Endothelial cell (in vitro differentiated cells): ENCODE data around the gene TEKT2. TPM values are rescaled to one million over a fixed set of nuclear protein-coding genes. Genes with fewer than 3 reads are reported as not detected.

Source experiments
- DNase-seq: peaks from one replicate; pipeline ENCODE4 v3.0.0; 2021; ENCODE audit warnings: low spot score
- H3K27ac Mint-ChIP-seq: one replicate; pipeline ENCODE4 v1.8.0; 2021; ENCODE audit warnings: mixed read lengths, inconsistent platforms; ENCODE audit not compliant: unreplicated experiment
- H3K27me3 Mint-ChIP-seq: one replicate; pipeline ENCODE4 v1.8.0; 2021; ENCODE audit warnings: mild to moderate bottlenecking, moderate library complexity, mixed read lengths, inconsistent platforms; ENCODE audit not compliant: unreplicated experiment
- H3K36me3 Mint-ChIP-seq: one replicate; pipeline ENCODE4 v1.8.0; 2021; ENCODE audit warnings: mild to moderate bottlenecking, low read depth, mixed read lengths, inconsistent platforms; ENCODE audit not compliant: unreplicated experiment
- H3K4me1 Mint-ChIP-seq: one replicate; pipeline ENCODE4 v1.8.0; 2021; ENCODE audit warnings: mild to moderate bottlenecking, mixed read lengths, inconsistent platforms; ENCODE audit not compliant: unreplicated experiment
- H3K4me3 Mint-ChIP-seq: one replicate; pipeline ENCODE4 v1.8.0; 2021; ENCODE audit warnings: mild to moderate bottlenecking, mixed read lengths, inconsistent platforms; ENCODE audit not compliant: unreplicated experiment
- H3K9me3 Mint-ChIP-seq: one replicate; pipeline ENCODE4 v1.8.0; 2021; ENCODE audit warnings: mixed read lengths, inconsistent platforms; ENCODE audit not compliant: unreplicated experiment
- CTCF ChIP-seq: fragments of 200-600 bp; sonication (generic); IDR thresholded peaks from one replicate; pipeline ENCODE4 v1.5.0; 2021; ENCODE audit warnings: antibody characterized with exemption; ENCODE audit not compliant: unreplicated experiment
- total RNA-seq: library from RNA; stranded (reverse); fragmentation: NEBNext Ultra II Directional; extraction: Animal tissue kit (Norgen Biotek cat#: 25700); gene quantifications from one replicate; pipeline ENCODE4 v1.2.1, GENCODE V29; 2021; ENCODE audit not compliant: unreplicated experiment

TEKT2 gene
- total RNA-seq, 1 donor from 2014 or later = 0.80 TPM

GRCh38 chr1:36068866-36069265 is 15.0 kb upstream of the TEKT2 start:
- no peaks in the 10 kb centered on the region for H3K4me1 Mint-ChIP-seq
- no peaks in the 10 kb centered on the region for H3K9me3 Mint-ChIP-seq
- TF ChIP-seq CTCF = no peak
- no peak overlapping the region for H3K4me3 Mint-ChIP-seq
- H3K27me3 Mint-ChIP-seq = no peaks in the 10 kb centered on the region
- DNase-seq = no peak
- no peak overlapping the region for H3K27ac Mint-ChIP-seq
- H3K36me3 Mint-ChIP-seq = peaks cover 3% of the 10 kb centered on the region

- H3K27me3 Mint-ChIP-seq = no peaks in the 10 kb centered on the region
- no peaks in the 10 kb centered on the region for H3K9me3 Mint-ChIP-seq
- no peak for DNase-seq
- no peak overlapping the region for H3K4me3 Mint-ChIP-seq
- H3K4me1 Mint-ChIP-seq = no peaks in the 10 kb centered on the region
- TF ChIP-seq CTCF = no peak
- no peak overlapping the region for H3K27ac Mint-ChIP-seq
- H3K36me3 Mint-ChIP-seq = no peaks in the 10 kb centered on the region
Observed at GRCh38 chr1:36070349-36070748, 13.5 kb upstream of the TEKT2 start.

GRCh38 chr1:36076979-36077573 is 6.8 kb upstream of the TEKT2 start:
- Mint-ChIP-seq H3K9me3 (no peaks in the 10 kb centered on the region), H3K4me3 (no peak overlapping the region), H3K36me3 (no peaks in the 10 kb centered on the region), H3K27me3 (no peaks in the 10 kb centered on the region), H3K27ac (no peak overlapping the region), H3K4me1 (no peaks in the 10 kb centered on the region)
- DNase-seq = no peak
- no peak for TF ChIP-seq CTCF

- no peak for TF ChIP-seq CTCF
- DNase-seq = no peak
- no peaks in the 10 kb centered on the region for H3K9me3 Mint-ChIP-seq
- H3K27ac Mint-ChIP-seq = no peak overlapping the region
- peaks cover 4% of the 10 kb centered on the region for H3K27me3 Mint-ChIP-seq
- H3K4me3 Mint-ChIP-seq = no peak overlapping the region
- H3K36me3 Mint-ChIP-seq = no peaks in the 10 kb centered on the region
- no peaks in the 10 kb centered on the region for H3K4me1 Mint-ChIP-seq
Observed at GRCh38 chr1:36080236-36080635, 3.7 kb upstream of the TEKT2 start.

DNA sequence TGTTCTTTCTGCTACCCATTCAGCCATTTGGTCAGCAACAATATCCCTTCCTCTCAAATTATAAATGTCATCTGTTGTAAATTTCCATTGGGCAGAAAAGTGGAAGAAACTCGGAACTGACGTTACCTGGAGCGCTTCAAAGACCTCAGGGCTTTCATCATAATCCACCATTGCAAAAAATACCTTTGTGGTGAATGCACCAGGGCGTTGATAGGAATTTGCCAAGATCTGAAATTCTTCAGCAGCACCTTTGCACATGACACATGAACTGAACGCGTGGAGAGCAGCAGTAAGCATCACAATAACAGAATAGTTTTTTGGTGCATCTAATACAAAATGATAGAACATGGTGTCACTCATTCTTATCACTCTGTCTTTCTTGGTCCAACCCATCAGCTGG is 3.1 kb upstream of the TEKT2 start:
- no peak overlapping the region for H3K27ac Mint-ChIP-seq
- TF ChIP-seq CTCF = no peak
- no peak for DNase-seq

More for the DNA sequence above, 3.1 kb upstream of the TEKT2 start:
- no peaks in the 10 kb centered on the region for H3K4me1 Mint-ChIP-seq
- H3K9me3 Mint-ChIP-seq = no peaks in the 10 kb centered on the region
- no peak overlapping the region for H3K4me3 Mint-ChIP-seq
- no peaks in the 10 kb centered on the region for H3K36me3 Mint-ChIP-seq
- peaks cover 4% of the 10 kb centered on the region for H3K27me3 Mint-ChIP-seq
